Keratinocyte (primary cell): Measurements from ENCODE around the gene P4HA3. TPM values are rescaled to one million over a fixed set of nuclear protein-coding genes. Genes with fewer than 3 reads are reported as not detected.

Source experiments
- DNase-seq: peaks from one replicate; pipeline ENCODE4 v3.0.0-alpha.2; 2011; ENCODE audit warnings: low read depth, missing footprints, low spot score
- FAIRE-seq: peaks from 2 replicates; lab custom pipeline; 2011; peaks lifted over from hg19 to GRCh38; lab: Jason Lieb, UNC
- H2AFZ ChIP-seq: 2 replicates; pipeline ENCODE4 v1.6.0; 2012; ENCODE audit warnings: low read length, control low read depth, inconsistent platforms; ENCODE audit not compliant: control insufficient read depth
- H3K27ac ChIP-seq: 2 replicates; pipeline ENCODE4 v1.5.1; 2011; ENCODE audit warnings: low read length; ENCODE audit not compliant: control insufficient read depth, insufficient read depth
- H3K27me3 ChIP-seq: 3 replicates; pipeline ENCODE4 v1.6.0; 2011; ENCODE audit warnings: low read length; ENCODE audit not compliant: control insufficient read depth, insufficient read depth; ENCODE audit errors: extremely low read depth
- H3K36me3 ChIP-seq, 2 experiments: 2 replicates in 1 of 2; 3 replicates in 1 of 2; pipeline ENCODE4 v1.5.1; 2011; ENCODE audit warnings: low read length in 2 of 2, mild to moderate bottlenecking in 1 of 2; ENCODE audit not compliant: control insufficient read depth in 2 of 2, insufficient read depth in 2 of 2; ENCODE audit errors: extremely low read depth in 1 of 2
- H3K4me1 ChIP-seq: 3 replicates; pipeline ENCODE4 v1.5.1; 2011; ENCODE audit warnings: low read length; ENCODE audit not compliant: control insufficient read depth, insufficient read depth; ENCODE audit errors: extremely low read depth
- H3K4me2 ChIP-seq: 3 replicates; pipeline ENCODE4 v1.6.0; 2011; ENCODE audit warnings: low read depth, low read length; ENCODE audit not compliant: control insufficient read depth, insufficient read depth; ENCODE audit errors: extremely low read depth
- H3K4me3 ChIP-seq, 3 experiments: fragments of 200-600 bp in 1 of 3; sonication (generic) in 1 of 3; 2 replicates in 2 of 3; 3 replicates in 1 of 3; pipeline ENCODE4 v1.5.1; 2011 to 2016; ENCODE audit warnings: low read length in 3 of 3, mild to moderate bottlenecking in 3 of 3, control low read depth in 2 of 3, inconsistent platforms in 1 of 3, low read depth in 1 of 3, mixed read lengths in 1 of 3, mixed run types in 1 of 3, moderate library complexity in 1 of 3; ENCODE audit not compliant: control insufficient read depth in 2 of 3, insufficient read depth in 2 of 3; ENCODE audit errors: extremely low read depth in 1 of 3
- H3K79me2 ChIP-seq: 2 replicates; pipeline ENCODE4 v1.6.0; 2012; ENCODE audit warnings: low read length; ENCODE audit not compliant: control insufficient read depth, insufficient read depth
- H3K9ac ChIP-seq: 3 replicates; pipeline ENCODE4 v1.6.0; 2011; ENCODE audit warnings: low read length; ENCODE audit not compliant: control insufficient read depth, insufficient read depth; ENCODE audit errors: extremely low read depth
- H3K9me1 ChIP-seq: 3 replicates; pipeline ENCODE4 v1.6.0; 2011; ENCODE audit warnings: low read length; ENCODE audit not compliant: control insufficient read depth, insufficient read depth; ENCODE audit errors: extremely low read depth
- H3K9me3 ChIP-seq: 2 replicates; pipeline ENCODE4 v1.5.1; 2012; ENCODE audit warnings: low read depth, low read length; ENCODE audit not compliant: control insufficient read depth
- H4K20me1 ChIP-seq: 3 replicates; pipeline ENCODE4 v1.6.0; 2011; ENCODE audit warnings: low read length; ENCODE audit not compliant: control insufficient read depth, insufficient read depth; ENCODE audit errors: extremely low read depth
- CTCF ChIP-seq, 3 experiments: IDR thresholded peaks in 1 of 3; conservative IDR thresholded peaks in 1 of 3; optimal IDR thresholded peaks in 1 of 3; 2 replicates in 2 of 3; 3 replicates in 1 of 3; pipeline versions ENCODE3 to v1.5.1; 2011; ENCODE audit warnings: low read length in 3 of 3, mild to moderate bottlenecking in 3 of 3, moderate library complexity in 2 of 3, control low read depth in 1 of 3, inconsistent platforms in 1 of 3; ENCODE audit not compliant: insufficient read depth in 2 of 3; ENCODE audit errors: extremely low read depth in 1 of 3
- EZH2 ChIP-seq: IDR thresholded peaks from one replicate; pipeline ENCODE4 v1.6.1; 2012; ENCODE audit warnings: inconsistent platforms, mild to moderate bottlenecking, low read length, moderate library complexity
- dilution Hi-C: fragments of 300-500 bp; cut with MboI; formaldehyde crosslinking; loops from one replicate; pipeline ENCODE4 v1.7.0; 2020; ENCODE audit warnings: low sequenced_read_pairs; ENCODE audit not compliant: extremely low pct_ligation_motif_present
- polyA plus RNA-seq, 5 experiments: library from polyadenylated mRNA; depleted of rRNA in 3 of 5; stranded (reverse) in 3 of 5; stranded (forward) in 1 of 5; unstranded in 1 of 5; fragments of >200 nt; gene quantifications; 1 replicate in 1 of 5; 2 replicates in 3 of 5; 3 replicates in 1 of 5; pipeline versions ENCODE4 v1.2.1 to v1.2.3, GENCODE V29; 2011 to 2012; ENCODE audit warnings: missing spikeins in 2 of 5, low read depth in 1 of 5, low replicate concordance in 1 of 5

Gene P4HA3
- polyA plus RNA-seq, 1 donor (not counting 4 experiments of a cell fraction or from before 2014, with no cell fraction given) = 0.14 TPM

- TF ChIP-seq EZH2 (no peak), CTCF (optimal IDR thresholded peaks at IDR 0.05 in 1 of 3, IDR thresholded peaks at IDR 0.05 in 1 of 3, conservative IDR thresholded peaks at IDR 0.05 in 1 of 3; ENCODE audit: extremely low read depth in 1 of 3, insufficient read depth in 2 of 3, low read length in 3 of 3) (no peak)
- H3K9ac ChIP-seq = no peak overlapping the region
- dilution Hi-C loops = no loop called here
- H2AFZ ChIP-seq = no peak overlapping the region
- DNase-seq = no peak
- FAIRE-seq = no peak
- no peak overlapping the region for H3K27ac ChIP-seq
- H4K20me1 ChIP-seq = no peaks in the 10 kb centered on the region
- no peaks in the 10 kb centered on the region for H3K9me1 ChIP-seq
- H3K36me3 ChIP-seq = peaks cover 0 to 2% of the 10 kb centered on the region in 2 experiments
- H3K27me3 ChIP-seq = no peaks in the 10 kb centered on the region
- no peaks in the 10 kb centered on the region for H3K79me2 ChIP-seq
- H3K4me2 ChIP-seq = no peak overlapping the region
- H3K9me3 ChIP-seq = no peaks in the 10 kb centered on the region
- H3K4me1 ChIP-seq = no peaks in the 10 kb centered on the region
- H3K4me3 ChIP-seq = no peak overlapping the region
Observed at GRCh38 chr11:74338963-74339362, 27.5 kb upstream of the P4HA3 start.

- H3K27ac ChIP-seq = no peak overlapping the region
- FAIRE-seq = no peak
- dilution Hi-C loops = no loop called here
Observed at GRCh38 chr11:74333193-74333592, 21.8 kb upstream of the P4HA3 start.

More at GRCh38 chr11:74333193-74333592, 21.8 kb upstream of the P4HA3 start:
- no peaks in the 10 kb centered on the region for H4K20me1 ChIP-seq
- H3K9me1 ChIP-seq = no peaks in the 10 kb centered on the region
- no peaks in the 10 kb centered on the region for H3K36me3 ChIP-seq
- H3K4me1 ChIP-seq = peaks cover 3% of the 10 kb centered on the region
- DNase-seq = no peak
- no peak overlapping the region for H2AFZ ChIP-seq
- H3K9me3 ChIP-seq = no peaks in the 10 kb centered on the region
- H3K27me3 ChIP-seq = no peaks in the 10 kb centered on the region
- TF ChIP-seq CTCF (optimal IDR thresholded peaks at IDR 0.05 in 1 of 3, IDR thresholded peaks at IDR 0.05 in 1 of 3, conservative IDR thresholded peaks at IDR 0.05 in 1 of 3; ENCODE audit: extremely low read depth in 1 of 3, insufficient read depth in 2 of 3, low read length in 3 of 3) (no peak), EZH2 (no peak)
- no peak overlapping the region for H3K4me2 ChIP-seq
- no peaks in the 10 kb centered on the region for H3K79me2 ChIP-seq
- H3K4me3 ChIP-seq = no peak overlapping the region
- H3K9ac ChIP-seq = no peak overlapping the region
